Measurements from ENCODE around the gene GRIA1. TPM values are rescaled to one million over a fixed set of nuclear protein-coding genes. Genes with fewer than 3 reads are reported as not detected.
A peak's percentile ranks its signal among the peaks of the same experiment; 100 is the strongest.

The GRIA1 gene
- total and polyA plus RNA-seq, 4 donors: 21.4 to 50.9 (median 48.6) TPM

DNA sequence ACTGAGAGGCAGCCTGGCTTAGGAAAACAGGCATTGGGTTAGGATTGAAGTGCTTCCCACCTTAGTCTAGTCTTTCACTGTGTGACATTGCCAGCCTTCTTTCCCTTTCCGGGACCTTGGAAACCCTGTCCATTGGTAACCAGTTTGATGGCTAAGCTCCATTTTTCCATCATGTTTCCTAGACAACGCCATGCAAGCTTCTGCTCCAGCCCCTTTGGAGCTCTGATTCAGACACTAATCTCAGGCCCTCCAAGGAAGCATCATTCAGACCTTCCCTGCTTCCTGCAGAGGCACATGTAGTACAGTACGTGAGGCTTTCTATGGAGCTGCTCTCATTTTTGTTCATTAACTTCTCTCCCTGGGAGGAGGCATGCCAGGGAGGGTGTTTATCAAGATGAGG, 68.5 kb downstream of the GRIA1 start:
- no peak overlapping the region for H3K27ac ChIP-seq (ENCODE audit: low read depth, low read length)
- H3K27me3 ChIP-seq (ENCODE audit: control insufficient read depth, insufficient read depth, low read length): no peaks in the 10 kb centered on the region
- H3K4me3 ChIP-seq (ENCODE audit: low read depth, low read length): no peak overlapping the region
- DNase-seq (ENCODE audit: low read depth in 4 of 6, low spot score in 6 of 6): peak in 1 of 6 donors; percentile 49
- H3K36me3 ChIP-seq (ENCODE audit: control insufficient read depth, insufficient read depth, low read length): no peaks in the 10 kb centered on the region
- WGBS (ENCODE audit: insufficient coverage): 45% methylated on average over 2 of the region's 3 CpGs
- H3K9me3 ChIP-seq (ENCODE audit: control insufficient read depth, insufficient read depth, low read length): no peaks in the 10 kb centered on the region
- no peaks in the 10 kb centered on the region for H3K4me1 ChIP-seq (ENCODE audit: control insufficient read depth, insufficient read depth, low read length)

DNA sequence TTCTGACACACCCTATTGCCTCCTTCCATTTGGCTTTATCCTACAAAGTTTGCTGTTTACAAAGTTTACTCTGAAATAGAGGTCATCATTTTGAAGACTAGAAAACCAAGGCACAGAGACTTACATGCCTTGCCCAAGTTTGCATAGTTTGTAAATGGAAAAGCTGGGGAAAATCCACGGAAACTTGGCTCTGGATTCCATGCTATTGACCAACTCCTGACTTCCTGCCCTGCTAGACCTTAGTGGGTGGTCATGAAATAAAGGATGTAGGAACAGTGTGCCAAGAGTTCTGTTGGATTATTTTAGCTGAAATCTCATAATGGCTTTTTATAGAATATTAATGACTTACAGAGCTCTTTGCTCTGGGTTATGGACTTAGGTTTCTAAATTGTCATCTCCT, 69.5 kb downstream of the GRIA1 start:
- Histone ChIP-seq H3K4me3 (ENCODE audit: low read depth, low read length) (no peak overlapping the region), H3K27me3 (ENCODE audit: control insufficient read depth, insufficient read depth, low read length) (no peaks in the 10 kb centered on the region)
- no CpG with 5 or more reads among the region's 1 CpG for whole genome bisulfite sequencing (ENCODE audit: insufficient coverage)

DNA sequence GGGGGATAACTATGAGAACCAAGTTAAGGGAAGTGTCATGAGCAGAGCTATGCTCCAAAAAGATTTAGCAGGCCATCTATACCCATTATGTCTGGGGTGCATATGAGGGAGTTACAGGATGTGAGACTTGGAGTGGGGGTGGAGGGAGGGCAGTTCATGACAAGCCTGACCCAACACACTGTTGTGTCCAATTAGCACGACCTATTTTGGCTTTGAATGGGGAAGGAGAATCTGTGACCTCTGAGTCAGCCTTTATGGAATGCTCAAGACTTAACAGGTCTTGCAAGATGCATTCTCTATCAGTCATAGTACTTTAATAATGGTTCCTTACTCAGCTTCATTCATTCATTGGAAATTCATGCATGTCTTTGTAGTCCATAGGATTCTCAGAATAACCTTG, 71.7 kb downstream of the GRIA1 start:
- no peak for DNase-seq (ENCODE audit: low read depth in 4 of 6, low spot score in 6 of 6)

More for the DNA sequence above, 69.5 kb downstream of the GRIA1 start:
- no peak overlapping the region for H3K27ac ChIP-seq (ENCODE audit: low read depth, low read length)
- no peaks in the 10 kb centered on the region for H3K4me1 ChIP-seq (ENCODE audit: control insufficient read depth, insufficient read depth, low read length)
- no peaks in the 10 kb centered on the region for H3K36me3 ChIP-seq (ENCODE audit: control insufficient read depth, insufficient read depth, low read length)
- H3K9me3 ChIP-seq (ENCODE audit: control insufficient read depth, insufficient read depth, low read length): no peaks in the 10 kb centered on the region
- DNase-seq (ENCODE audit: low read depth in 4 of 6, low spot score in 6 of 6): no peak

DNA sequence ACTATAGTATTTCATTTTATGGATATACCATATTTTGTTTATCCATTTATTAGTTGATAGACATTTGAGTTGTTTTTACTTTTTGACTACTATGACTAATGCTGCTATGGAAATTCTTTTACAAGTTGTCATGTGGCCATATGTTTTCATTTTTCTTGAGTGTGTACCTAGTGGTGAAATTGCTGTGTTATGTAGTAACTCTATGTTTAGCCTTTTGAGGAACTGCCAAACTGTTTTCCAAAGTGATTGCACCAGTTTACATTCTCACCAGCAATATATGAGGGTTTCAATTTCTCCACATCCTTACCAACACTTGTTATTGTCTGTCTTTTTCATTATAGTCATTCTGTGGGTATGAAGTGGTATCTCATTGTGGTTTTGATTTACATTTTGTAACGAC, 75.4 kb downstream of the GRIA1 start:
- Histone ChIP-seq H3K27me3 (ENCODE audit: control insufficient read depth, insufficient read depth, low read length) (no peaks in the 10 kb centered on the region), H3K4me1 (ENCODE audit: control insufficient read depth, insufficient read depth, low read length) (no peaks in the 10 kb centered on the region), H3K27ac (ENCODE audit: low read depth, low read length) (no peak overlapping the region), H3K36me3 (ENCODE audit: control insufficient read depth, insufficient read depth, low read length) (no peaks in the 10 kb centered on the region), H3K4me3 (ENCODE audit: low read depth, low read length) (no peak overlapping the region), H3K9me3 (ENCODE audit: control insufficient read depth, insufficient read depth, low read length) (no peaks in the 10 kb centered on the region)
- WGBS (ENCODE audit: insufficient coverage): no CpG with 5 or more reads among the region's 1 CpG
- no peak for DNase-seq (ENCODE audit: low read depth in 4 of 6, low spot score in 6 of 6)

More for the DNA sequence above, 71.7 kb downstream of the GRIA1 start:
- no peaks in the 10 kb centered on the region for H3K9me3 ChIP-seq (ENCODE audit: control insufficient read depth, insufficient read depth, low read length)
- no peak overlapping the region for H3K27ac ChIP-seq (ENCODE audit: low read depth, low read length)
- H3K4me3 ChIP-seq (ENCODE audit: low read depth, low read length): no peak overlapping the region
- no peaks in the 10 kb centered on the region for H3K4me1 ChIP-seq (ENCODE audit: control insufficient read depth, insufficient read depth, low read length)
- H3K36me3 ChIP-seq (ENCODE audit: control insufficient read depth, insufficient read depth, low read length): no peaks in the 10 kb centered on the region
- no peaks in the 10 kb centered on the region for H3K27me3 ChIP-seq (ENCODE audit: control insufficient read depth, insufficient read depth, low read length)
- WGBS (ENCODE audit: insufficient coverage): no CpG with 5 or more reads among the region's 1 CpG

DNA sequence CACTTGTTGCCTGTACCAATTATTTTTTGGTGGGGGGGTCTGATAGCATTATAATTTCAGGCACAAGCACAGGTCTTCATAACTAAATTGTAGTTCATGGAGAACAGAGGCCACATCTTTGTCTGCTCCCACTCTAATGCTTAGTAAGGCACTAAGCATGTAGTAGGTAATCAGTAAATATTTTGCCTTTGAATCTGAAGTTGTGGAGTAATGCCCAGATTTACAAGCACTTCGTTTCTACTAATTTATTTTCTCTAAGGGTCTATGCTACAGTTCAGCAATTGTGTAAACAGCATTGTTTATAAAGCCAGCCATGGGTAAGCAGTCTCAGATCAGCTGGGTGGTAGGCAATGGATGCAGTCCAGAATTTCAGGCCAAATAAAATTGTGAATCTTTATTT, 78.6 kb downstream of the GRIA1 start:
- Histone ChIP-seq H3K9me3 (ENCODE audit: control insufficient read depth, insufficient read depth, low read length) (no peaks in the 10 kb centered on the region), H3K36me3 (ENCODE audit: control insufficient read depth, insufficient read depth, low read length) (no peaks in the 10 kb centered on the region), H3K4me3 (ENCODE audit: low read depth, low read length) (no peak overlapping the region), H3K27me3 (ENCODE audit: control insufficient read depth, insufficient read depth, low read length) (no peaks in the 10 kb centered on the region), H3K27ac (ENCODE audit: low read depth, low read length) (no peak overlapping the region), H3K4me1 (ENCODE audit: control insufficient read depth, insufficient read depth, low read length) (no peaks in the 10 kb centered on the region)
- peak in 1 of 6 donors; percentile 35 for DNase-seq (ENCODE audit: low read depth in 4 of 6, low spot score in 6 of 6)
- WGBS (ENCODE audit: insufficient coverage): no CpG with 5 or more reads among the region's 1 CpG

DNA sequence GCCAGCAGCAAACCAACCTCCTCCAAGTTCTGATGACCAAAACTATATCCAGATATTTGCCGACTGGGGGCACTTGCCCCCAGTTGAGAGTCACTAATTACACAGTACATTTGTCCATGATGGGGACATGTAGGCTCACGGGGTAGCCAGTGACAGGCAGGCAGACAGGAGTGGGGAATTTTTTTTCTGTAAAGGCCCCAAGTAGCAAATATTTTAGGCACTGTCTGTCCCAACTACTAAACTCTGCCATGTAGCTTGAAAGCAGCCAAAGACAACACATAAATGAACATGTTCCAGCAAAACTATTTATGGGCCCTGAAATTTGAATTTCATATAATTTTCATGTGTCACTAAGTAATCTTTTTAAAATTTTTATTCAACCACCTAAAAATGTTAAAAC, 80.7 kb downstream of the GRIA1 start:
- WGBS (ENCODE audit: insufficient coverage): 100% methylated on average over 1 of the region's 2 CpGs
- Histone ChIP-seq H3K4me1 (ENCODE audit: control insufficient read depth, insufficient read depth, low read length) (no peaks in the 10 kb centered on the region), H3K27ac (ENCODE audit: low read depth, low read length) (no peak overlapping the region), H3K9me3 (ENCODE audit: control insufficient read depth, insufficient read depth, low read length) (no peaks in the 10 kb centered on the region), H3K36me3 (ENCODE audit: control insufficient read depth, insufficient read depth, low read length) (no peaks in the 10 kb centered on the region), H3K4me3 (ENCODE audit: low read depth, low read length) (no peak overlapping the region), H3K27me3 (ENCODE audit: control insufficient read depth, insufficient read depth, low read length) (no peaks in the 10 kb centered on the region)
- DNase-seq (ENCODE audit: low read depth in 4 of 6, low spot score in 6 of 6): peak in 1 of 6 donors; percentile 75

DNA sequence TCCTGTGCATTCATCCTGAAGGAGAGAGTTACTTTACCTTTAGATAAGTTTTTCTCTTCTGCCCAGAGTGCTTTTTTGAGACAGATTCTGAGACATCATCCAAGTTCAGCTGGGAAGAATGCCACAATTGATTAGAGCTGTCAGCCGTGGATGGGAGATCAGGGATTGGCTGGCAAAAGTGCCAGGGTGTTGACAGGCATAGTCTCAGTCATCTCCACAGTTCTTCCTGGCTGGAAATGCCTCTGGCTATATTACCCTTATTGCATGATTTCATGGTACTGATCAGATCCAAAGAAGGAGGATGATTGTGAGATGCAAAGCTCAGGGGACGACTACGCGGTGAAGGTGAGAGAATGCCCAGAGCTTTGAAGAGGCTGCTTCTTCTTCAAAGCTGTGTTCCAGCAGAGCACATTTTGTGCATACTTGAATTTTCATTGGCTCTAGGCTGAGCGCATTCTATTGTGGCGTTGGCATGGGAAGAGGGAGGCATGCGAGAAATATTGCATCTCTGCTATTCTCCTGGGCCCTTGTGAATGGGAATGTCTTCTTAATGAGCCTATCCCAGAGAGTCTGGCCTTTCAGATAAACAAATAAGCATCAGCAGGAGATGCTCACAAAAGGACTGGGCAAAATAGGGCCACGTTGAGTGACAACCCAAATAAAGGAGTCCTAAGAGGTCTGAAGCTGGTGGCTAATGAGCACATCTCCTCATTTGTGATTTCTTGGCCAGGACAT, 82.1 kb downstream of the GRIA1 start:
- Histone ChIP-seq H3K9me3 (ENCODE audit: control insufficient read depth, insufficient read depth, low read length) (no peaks in the 10 kb centered on the region), H3K4me3 (ENCODE audit: low read depth, low read length) (no peak overlapping the region), H3K27me3 (ENCODE audit: control insufficient read depth, insufficient read depth, low read length) (no peaks in the 10 kb centered on the region), H3K36me3 (ENCODE audit: control insufficient read depth, insufficient read depth, low read length) (no peaks in the 10 kb centered on the region), H3K4me1 (ENCODE audit: control insufficient read depth, insufficient read depth, low read length) (no peaks in the 10 kb centered on the region), H3K27ac (ENCODE audit: low read depth, low read length) (no peak overlapping the region)
- peak in 5 of 6 donors; percentile 41 to 92 (median 65) for DNase-seq (ENCODE audit: low read depth in 4 of 6, low spot score in 6 of 6)
- 15% methylated on average over 8 of the region's 8 CpGs for WGBS (ENCODE audit: insufficient coverage)

DNA sequence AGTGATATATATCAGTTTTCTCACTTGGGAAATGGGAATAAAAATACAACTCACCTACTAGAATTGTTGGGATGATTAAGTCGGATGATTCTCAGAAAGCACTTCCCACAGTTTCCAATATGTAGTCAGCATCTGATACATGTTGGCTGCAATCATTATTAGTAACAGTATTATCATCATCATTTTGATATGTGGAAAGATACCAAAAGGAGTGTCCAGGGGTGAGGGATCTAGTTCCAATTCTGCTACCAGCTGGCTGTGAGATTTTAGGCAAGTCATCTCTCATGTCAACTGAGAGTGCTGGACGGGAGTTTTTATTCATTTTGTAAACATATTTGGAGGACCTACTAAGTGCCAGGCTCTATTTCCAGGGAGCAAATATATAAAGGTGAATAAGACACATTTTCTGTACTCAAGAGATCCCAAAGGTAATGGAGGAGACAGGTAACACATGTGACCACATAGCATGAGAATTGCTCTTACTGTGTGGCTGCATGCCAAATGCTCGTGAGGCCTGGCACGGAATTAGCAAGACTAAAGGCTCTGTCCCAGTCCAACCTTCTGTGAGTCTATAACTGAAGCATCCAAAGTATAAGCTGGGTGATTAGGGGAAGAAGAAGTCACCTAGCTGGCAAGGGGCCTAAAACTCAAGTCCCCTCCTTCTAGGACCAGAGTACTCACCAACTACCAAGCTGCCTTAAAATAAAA, 83.0 kb downstream of the GRIA1 start:
- H3K4me1 ChIP-seq (ENCODE audit: control insufficient read depth, insufficient read depth, low read length): no peaks in the 10 kb centered on the region
- H3K9me3 ChIP-seq (ENCODE audit: control insufficient read depth, insufficient read depth, low read length): no peaks in the 10 kb centered on the region
- no CpG with 5 or more reads among the region's 4 CpGs for WGBS (ENCODE audit: insufficient coverage)
- H3K27ac ChIP-seq (ENCODE audit: low read depth, low read length): no peak overlapping the region
- peak in 2 of 6 donors; percentile 43 to 60 for DNase-seq (ENCODE audit: low read depth in 4 of 6, low spot score in 6 of 6)
- no peaks in the 10 kb centered on the region for H3K36me3 ChIP-seq (ENCODE audit: control insufficient read depth, insufficient read depth, low read length)
- no peaks in the 10 kb centered on the region for H3K27me3 ChIP-seq (ENCODE audit: control insufficient read depth, insufficient read depth, low read length)
- no peak overlapping the region for H3K4me3 ChIP-seq (ENCODE audit: low read depth, low read length)

DNA sequence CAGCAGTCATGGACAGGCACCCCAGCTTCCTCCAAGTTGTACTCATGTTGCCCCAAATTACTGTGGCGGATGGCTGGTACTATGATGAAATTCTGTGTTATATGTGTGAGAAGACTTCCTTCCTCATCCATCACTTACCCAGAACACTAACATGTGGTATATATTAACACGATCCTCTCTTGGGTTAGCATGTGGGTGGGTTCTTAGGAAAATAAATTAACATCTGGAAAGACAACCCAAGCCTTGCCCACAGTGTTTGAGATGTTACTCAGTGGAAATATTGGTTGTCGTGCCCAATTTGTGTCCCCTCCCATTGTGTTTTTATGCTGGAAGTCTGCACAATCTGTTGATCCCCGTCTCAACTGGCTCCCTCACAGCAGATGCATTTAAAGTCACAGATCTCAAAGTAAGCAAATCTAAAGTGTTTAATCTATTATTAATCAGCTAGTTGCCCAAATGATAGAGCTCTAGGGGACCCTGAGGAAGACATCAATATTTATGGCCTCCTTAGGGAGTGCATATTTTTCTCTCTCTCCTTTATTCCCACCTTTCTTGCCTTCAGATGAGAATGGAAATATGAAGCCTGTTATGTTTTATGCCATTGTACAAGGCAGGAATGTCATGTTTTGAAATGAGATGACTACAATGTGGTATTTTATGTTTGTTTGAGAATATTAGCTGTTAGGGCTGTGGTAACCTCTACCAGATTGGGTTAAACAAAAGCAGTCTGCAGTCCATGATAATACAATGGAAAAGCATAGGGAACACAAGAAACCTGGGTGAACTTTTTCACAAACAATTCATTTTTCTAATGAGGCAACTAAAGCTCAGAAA, 93.9 kb downstream of the GRIA1 start:
- WGBS (ENCODE audit: insufficient coverage): 53% methylated on average over 2 of the region's 4 CpGs
- H3K4me3 ChIP-seq (ENCODE audit: low read depth, low read length): no peak overlapping the region
- DNase-seq (ENCODE audit: low read depth in 4 of 6, low spot score in 6 of 6): no peak
- no peak overlapping the region for H3K27ac ChIP-seq (ENCODE audit: low read depth, low read length)
- H3K9me3 ChIP-seq (ENCODE audit: control insufficient read depth, insufficient read depth, low read length): no peaks in the 10 kb centered on the region
- no peaks in the 10 kb centered on the region for H3K4me1 ChIP-seq (ENCODE audit: control insufficient read depth, insufficient read depth, low read length)
- peaks cover 2% of the 10 kb centered on the region for H3K27me3 ChIP-seq (ENCODE audit: control insufficient read depth, insufficient read depth, low read length)
- no peaks in the 10 kb centered on the region for H3K36me3 ChIP-seq (ENCODE audit: control insufficient read depth, insufficient read depth, low read length)

All from spinal cord (tissue), 10 donors.